ENCODE measurements around the gene CLRN3.

The CLRN3 gene

GRCh38 chr10:127850944-127851343, 41.8 kb downstream of the CLRN3 start:
- TF ChIP-seq SIN3A (IDR thresholded peaks at IDR 0.05; ENCODE audit: borderline replicate concordance, insufficient read depth, low read length) (no peak), TAF1 (IDR thresholded peaks at IDR 0.05; ENCODE audit: borderline replicate concordance, insufficient read depth, low read length) (no peak), REST (IDR thresholded peaks at IDR 0.05; ENCODE audit: insufficient read depth in 1 of 2, low read depth in 2 of 2, low read length in 2 of 2) (no peak), POLR2AphosphoS5 (IDR thresholded peaks at IDR 0.05; ENCODE audit: low read depth, low read length) (no peak), FOXP2 (optimal IDR thresholded peaks at IDR 0.05; ENCODE audit: borderline replicate concordance, extremely low read depth, extremely low read length, insufficient read depth) (no peak)

DNA sequence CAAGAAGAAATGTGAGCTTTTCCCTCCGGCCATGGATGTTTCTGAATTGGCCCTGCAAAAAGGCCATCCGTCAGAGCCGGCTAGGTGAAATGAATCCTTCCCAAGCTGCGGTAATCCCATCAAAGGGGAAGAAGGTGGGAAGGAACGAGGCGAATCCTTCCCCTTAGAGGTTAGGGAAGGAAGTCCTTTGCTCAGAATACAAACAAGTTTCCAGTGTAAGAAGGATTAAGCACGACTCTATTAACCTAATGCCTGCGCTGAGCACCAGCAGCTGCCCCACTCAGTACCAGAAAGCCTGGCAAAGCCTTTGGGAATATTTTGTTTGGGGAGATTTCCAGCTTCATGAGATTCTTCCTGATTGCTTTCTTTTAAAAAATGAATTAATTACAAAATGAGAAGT, 42.8 kb downstream of the CLRN3 start:
- TF ChIP-seq REST (IDR thresholded peaks at IDR 0.05; ENCODE audit: insufficient read depth in 1 of 2, low read depth in 2 of 2, low read length in 2 of 2), result no peak
- no peak for TF ChIP-seq POLR2AphosphoS5 (IDR thresholded peaks at IDR 0.05; ENCODE audit: low read depth, low read length)

GRCh38 chr10:127849224-127849623, 43.5 kb downstream of the CLRN3 start:
- no peak for TF ChIP-seq REST (IDR thresholded peaks at IDR 0.05; ENCODE audit: insufficient read depth in 1 of 2, low read depth in 2 of 2, low read length in 2 of 2)
- no peak for TF ChIP-seq POLR2AphosphoS5 (IDR thresholded peaks at IDR 0.05; ENCODE audit: low read depth, low read length)
- no peak for TF ChIP-seq FOXP2 (optimal IDR thresholded peaks at IDR 0.05; ENCODE audit: borderline replicate concordance, extremely low read depth, extremely low read length, insufficient read depth)
- no peak for TF ChIP-seq TAF1 (IDR thresholded peaks at IDR 0.05; ENCODE audit: borderline replicate concordance, insufficient read depth, low read length)
- no peak for TF ChIP-seq SIN3A (IDR thresholded peaks at IDR 0.05; ENCODE audit: borderline replicate concordance, insufficient read depth, low read length)

GRCh38 chr10:127848226-127848625, 44.5 kb downstream of the CLRN3 start:
- TF ChIP-seq FOXP2 (optimal IDR thresholded peaks at IDR 0.05; ENCODE audit: borderline replicate concordance, extremely low read depth, extremely low read length, insufficient read depth), result no peak
- TF ChIP-seq TAF1 (IDR thresholded peaks at IDR 0.05; ENCODE audit: borderline replicate concordance, insufficient read depth, low read length), result no peak
- no peak for TF ChIP-seq REST (IDR thresholded peaks at IDR 0.05; ENCODE audit: insufficient read depth in 1 of 2, low read depth in 2 of 2, low read length in 2 of 2)
- TF ChIP-seq SIN3A (IDR thresholded peaks at IDR 0.05; ENCODE audit: borderline replicate concordance, insufficient read depth, low read length), result no peak
- no peak for TF ChIP-seq POLR2AphosphoS5 (IDR thresholded peaks at IDR 0.05; ENCODE audit: low read depth, low read length)

DNA sequence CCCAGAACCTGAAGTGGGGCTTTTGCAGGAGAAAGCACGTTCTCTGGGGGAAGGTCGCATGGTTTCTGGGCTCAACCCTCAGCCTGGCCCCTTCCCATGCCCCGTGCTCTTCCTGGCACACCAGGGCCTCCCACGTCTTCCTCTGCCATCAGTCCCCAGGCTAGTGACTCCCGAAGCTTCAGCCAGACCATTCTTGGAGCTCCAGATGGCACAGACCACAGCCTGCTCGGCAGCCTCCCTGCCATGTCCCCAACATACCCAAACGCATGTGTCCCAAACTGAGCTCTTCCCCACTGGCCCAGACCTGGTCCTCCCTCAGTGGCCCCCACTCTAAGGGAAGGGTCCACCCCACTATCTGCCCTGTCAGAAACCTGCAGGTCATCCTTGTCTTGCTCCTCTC, 47.0 kb downstream of the CLRN3 start:
- TF ChIP-seq TAF1 (IDR thresholded peaks at IDR 0.05; ENCODE audit: borderline replicate concordance, insufficient read depth, low read length) (no peak), SIN3A (IDR thresholded peaks at IDR 0.05; ENCODE audit: borderline replicate concordance, insufficient read depth, low read length) (no peak), REST (IDR thresholded peaks at IDR 0.05; ENCODE audit: insufficient read depth in 1 of 2, low read depth in 2 of 2, low read length in 2 of 2) (no peak), POLR2AphosphoS5 (IDR thresholded peaks at IDR 0.05; ENCODE audit: low read depth, low read length) (no peak), FOXP2 (optimal IDR thresholded peaks at IDR 0.05; ENCODE audit: borderline replicate concordance, extremely low read depth, extremely low read length, insufficient read depth) (no peak)

Measured in PFSK-1 (cell line).